Dermis lymphatic vessel endothelial cell (primary cell): ENCODE measurements around the gene STX1A. TPM values are rescaled to one million over a fixed set of nuclear protein-coding genes. Genes with fewer than 3 reads are reported as not detected.

Experiments
- total RNA-seq: library from RNA; depleted of rRNA; stranded (reverse); fragments of >200 nt; gene quantifications from 2 replicates; pipeline ENCODE4 v1.2.1, GENCODE V29; 2014

The STX1A gene
- total RNA-seq: 3.1 and 8.9 TPM in 2 replicates

GRCh38 chr7:73718905-73719805 is at the start of gene STX1A:
TSS of gene STX1A (minus strand) at chr7:73719669. CDS start at chr7:73719631, 38 bp downstream.

GRCh38 chr7:73738612-73739386 is 19.3 kb upstream of the STX1A start, which contains the start of gene ABHD11:
TSS of gene ABHD11 (minus strand) at chr7:73738802. CDS start at chr7:73738770, 32 bp downstream.

GRCh38 chr7:73683056-73683787 is 36.2 kb downstream of the STX1A start, which contains the start of the genes BUD23 and DNAJC30:
TSS of gene BUD23 (plus strand) at chr7:73683597. CDS start at chr7:73683626, 29 bp downstream.
TSS of gene DNAJC30 (minus strand) at chr7:73683453. CDS start at chr7:73683423, 30 bp downstream.

GRCh38 chr7:73667344-73668102 is 51.9 kb downstream of the STX1A start, which contains the start of gene VPS37D:
TSS of gene VPS37D (plus strand) at chr7:73667831. CDS start at chr7:73667959, 128 bp downstream.

Other genes starting within 250 kb of the STX1A start
- gene BAZ1B, start 197.4 kb downstream of the STX1A start, total RNA-seq: 36.2 and 47.1 TPM in 2 replicates
- 20.5 and 22.9 TPM in 2 replicates for gene BCL7B, start 162.0 kb downstream of the STX1A start, total RNA-seq
- 41.5 and 56.5 TPM in 2 replicates for gene TBL2, start 141.1 kb downstream of the STX1A start, total RNA-seq
- not detected in 2 replicates for gene MLXIPL, start 95.1 kb downstream of the STX1A start, total RNA-seq
- gene VPS37D, start 51.8 kb downstream of the STX1A start, total RNA-seq: 2.5 and 3.5 TPM in 2 replicates
- gene DNAJC30, start 36.2 kb downstream of the STX1A start, total RNA-seq: 1.5 and 2.4 TPM in 2 replicates
- gene BUD23, start 36.1 kb downstream of the STX1A start, total RNA-seq: 32.2 and 35.8 TPM in 2 replicates
- gene ABHD11, start 19.1 kb upstream of the STX1A start, total RNA-seq: 5.4 TPM in 2 replicates
- 0.11 TPM in 1 of 2 replicates, not detected in the other for gene CLDN3, start 50.6 kb upstream of the STX1A start, total RNA-seq
- gene CLDN4, start 111.3 kb upstream of the STX1A start, total RNA-seq: under 0.01 and 0.11 TPM in 2 replicates
- gene METTL27, start 122.8 kb upstream of the STX1A start, total RNA-seq: 4.4 and 6.2 TPM in 2 replicates
- gene TMEM270, start 141.5 kb upstream of the STX1A start, total RNA-seq: not detected in 2 replicates